ENCODE data around the gene KRT36.
A peak's percentile ranks its signal among the peaks of the same experiment; 100 is the strongest.

Gene KRT36

DNA sequence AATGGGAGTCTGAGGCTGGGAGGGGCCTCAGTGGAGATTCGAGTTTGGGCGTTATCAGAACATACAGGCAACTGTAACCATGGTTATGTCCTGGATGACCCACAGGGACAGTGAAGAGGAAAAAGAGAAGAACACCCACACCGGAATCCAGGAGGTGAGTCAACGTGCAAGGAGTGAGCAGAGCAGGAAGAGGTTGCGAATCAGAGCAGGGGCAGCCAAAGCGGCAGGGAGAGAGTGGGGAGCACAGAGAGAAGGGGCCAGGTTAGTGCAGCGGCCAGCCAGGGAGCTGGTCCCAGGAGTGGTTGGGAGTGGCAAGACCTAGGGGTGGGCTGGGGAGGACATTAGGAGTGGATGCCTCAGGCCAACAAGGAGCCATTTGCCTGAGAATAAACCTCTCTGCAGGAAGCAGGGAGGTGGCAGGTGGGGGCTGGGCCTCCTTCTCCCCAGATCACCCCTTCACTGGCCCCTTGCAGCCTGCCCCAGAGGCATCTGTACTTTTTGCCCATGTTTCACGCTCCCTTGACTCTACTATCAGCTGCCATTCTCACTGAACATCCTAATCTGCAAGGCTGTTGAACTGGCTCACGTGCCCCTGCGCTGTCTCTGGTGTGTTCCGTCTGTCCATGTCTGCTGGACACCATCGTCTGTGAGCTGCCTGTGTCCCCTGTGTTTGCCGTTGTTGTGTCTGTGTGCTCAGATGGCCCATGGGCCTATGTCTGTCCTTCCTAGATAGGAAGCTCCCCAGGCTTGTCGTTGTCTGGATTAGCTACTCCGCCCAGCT lies 10.6 kb upstream of the KRT36 start:
- DNase-seq = peak; percentile 57

- DNase-seq = no peak
Measured at GRCh38 chr17:41499714-41500113, 10.0 kb upstream of the KRT36 start.

- no peak for DNase-seq
Measured at GRCh38 chr17:41498276-41498675, 8.6 kb upstream of the KRT36 start.

GRCh38 chr17:41496803-41497484 lies 7.2 kb upstream of the KRT36 start:
- peak; percentile 75 for DNase-seq

DNA sequence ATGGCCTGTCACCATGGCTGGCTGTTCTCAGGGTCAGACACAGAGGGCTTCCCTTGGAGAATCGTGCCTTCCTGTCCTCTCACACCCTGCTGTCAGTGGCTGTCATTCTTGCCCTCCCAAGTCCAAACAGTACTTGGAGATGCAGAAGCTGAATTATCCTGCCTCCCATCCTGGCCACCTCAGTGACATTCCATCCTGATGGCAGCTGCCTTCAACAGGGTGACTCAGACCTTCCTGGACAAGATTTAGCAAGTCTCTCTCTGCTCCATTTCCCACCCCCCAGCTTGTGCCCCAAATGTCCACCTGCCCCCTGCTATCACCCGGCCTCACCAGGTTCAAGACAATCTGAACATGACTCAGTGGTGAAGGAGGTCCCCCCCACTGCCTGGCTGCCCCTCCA lies 4.8 kb upstream of the KRT36 start:
- peak; percentile 23 for DNase-seq

- peak; percentile 29 for DNase-seq
Measured at GRCh38 chr17:41492771-41493170, 3.1 kb upstream of the KRT36 start.

DNA sequence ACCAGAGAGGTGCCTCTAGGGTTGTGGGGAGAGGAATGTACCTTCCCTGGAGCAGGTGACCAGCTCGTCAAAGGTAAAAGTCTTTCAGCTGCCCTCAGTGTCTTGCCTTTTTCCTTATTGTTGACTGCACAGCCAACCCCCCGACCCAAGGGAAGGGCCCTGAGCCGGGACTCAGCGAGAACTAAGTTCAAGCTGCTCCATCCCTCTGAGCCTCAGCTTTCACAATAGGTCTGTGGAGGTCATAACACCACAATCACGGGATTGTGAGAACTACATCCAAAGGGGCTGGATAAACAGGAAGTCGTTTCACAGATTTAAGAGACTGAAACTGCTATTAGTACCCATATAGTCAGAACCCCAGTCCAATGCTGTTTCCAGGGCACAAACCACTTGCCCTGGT lies 2.6 kb upstream of the KRT36 start:
- DNase-seq = no peak

DNA sequence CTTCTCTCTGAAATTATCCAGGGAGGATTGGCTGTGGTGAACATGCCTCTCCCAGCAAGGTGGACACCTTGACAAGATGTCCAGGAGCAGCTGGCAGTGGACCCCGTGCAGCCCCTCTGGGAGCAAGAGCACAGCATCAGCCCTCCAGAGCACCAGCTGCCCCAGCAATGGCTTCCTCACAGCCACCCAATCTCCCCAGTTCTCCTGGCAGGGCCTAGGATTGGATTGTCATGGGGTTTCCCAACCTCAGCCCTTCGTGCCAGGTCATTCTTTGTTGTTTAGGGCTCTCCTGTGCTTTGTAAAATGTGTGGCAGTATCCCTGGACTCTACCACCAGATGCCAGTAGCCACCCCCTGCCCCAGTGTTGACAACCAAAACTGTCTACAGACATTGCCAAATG lies 1.8 kb upstream of the KRT36 start:
- no peak for DNase-seq

GRCh38 chr17:41490000-41490990 lies 585 bp upstream of the KRT36 start:
- DNase-seq = no peak

DNA sequence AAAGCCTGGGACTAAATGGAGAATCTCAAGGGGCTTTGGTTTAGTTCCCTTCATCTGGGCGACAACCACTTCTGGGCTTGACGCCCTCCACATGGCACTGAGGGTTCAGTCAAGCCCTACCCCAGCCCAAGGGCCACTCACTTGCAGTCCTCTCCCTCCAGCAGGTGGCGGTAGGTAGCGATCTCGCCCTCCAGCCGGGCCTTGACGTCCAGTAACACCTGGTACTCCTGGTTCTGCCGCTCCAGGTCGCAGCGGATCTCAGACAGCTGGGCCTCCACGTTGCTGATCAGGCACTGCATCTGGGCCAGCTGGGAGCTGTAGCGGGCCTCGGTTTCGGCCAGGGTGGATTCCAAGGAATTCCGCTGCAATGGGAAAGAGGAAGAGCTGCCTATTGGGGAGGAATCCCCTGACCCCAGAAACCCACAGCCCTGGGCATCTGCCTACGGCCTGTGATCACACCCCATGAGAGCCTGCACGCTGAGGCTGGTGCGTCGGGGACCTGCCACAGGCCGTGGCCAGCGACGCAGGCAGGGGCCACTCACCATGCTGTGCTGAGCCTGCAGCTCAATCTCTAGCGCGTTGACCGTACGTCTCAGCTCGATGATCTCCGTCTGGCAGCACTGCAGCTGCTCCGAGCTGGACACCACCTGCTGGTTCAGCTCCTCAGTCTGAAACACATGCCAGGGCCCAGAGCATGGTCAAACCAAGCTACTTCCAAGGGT lies 2.7 kb downstream of the KRT36 start:
- DNase-seq = no peak

GRCh38 chr17:41486316-41486715 lies 3.4 kb downstream of the KRT36 start:
- no peak for DNase-seq

DNA sequence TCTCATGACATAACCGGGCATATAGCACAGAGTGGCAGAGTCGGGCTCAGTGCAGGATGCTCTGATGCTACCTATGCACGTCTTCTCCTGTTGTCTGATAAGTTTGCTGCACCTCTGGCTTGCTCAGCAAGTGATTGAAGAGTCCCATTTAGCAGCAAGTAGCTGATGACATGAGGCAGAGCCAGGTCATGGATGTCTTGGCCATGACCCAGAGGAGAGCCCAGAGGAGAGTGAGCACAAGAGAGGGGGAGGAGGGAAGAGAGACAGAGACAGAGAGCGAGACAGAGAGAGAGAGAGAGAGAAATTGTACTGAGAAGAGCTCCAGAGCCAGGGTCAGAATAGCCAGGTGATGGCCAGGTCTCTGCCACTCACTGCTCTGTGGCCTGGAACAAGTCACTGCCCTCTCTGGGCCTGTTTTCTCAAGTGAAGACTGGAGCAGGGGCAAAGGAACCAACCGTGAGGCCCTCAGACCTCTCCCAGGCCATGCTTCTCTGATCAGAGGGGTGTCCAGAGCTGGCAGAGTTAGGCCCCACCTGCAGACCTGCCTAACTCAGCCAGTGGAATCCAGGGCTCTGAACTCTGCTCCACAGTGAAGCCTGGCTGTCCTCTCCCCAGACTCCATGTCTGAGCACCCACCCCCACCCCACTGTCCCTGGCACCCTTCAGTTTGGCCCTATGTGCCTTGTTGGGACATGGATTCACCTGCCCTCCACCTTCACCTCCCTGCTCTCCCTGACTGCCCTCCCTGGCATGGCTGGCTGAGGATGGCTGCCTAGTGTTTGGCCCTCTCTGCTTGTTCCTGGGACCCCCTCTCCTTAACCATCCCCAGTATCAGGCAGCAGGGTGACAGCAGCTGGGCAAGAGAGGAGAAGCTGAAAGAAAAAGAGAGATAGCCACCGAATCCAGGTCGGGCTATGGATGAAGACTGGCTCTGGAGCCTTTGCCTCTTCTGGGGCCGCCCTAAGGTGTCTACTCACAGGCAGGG lies 4.5 kb downstream of the KRT36 start:
- no peak for DNase-seq

DNA sequence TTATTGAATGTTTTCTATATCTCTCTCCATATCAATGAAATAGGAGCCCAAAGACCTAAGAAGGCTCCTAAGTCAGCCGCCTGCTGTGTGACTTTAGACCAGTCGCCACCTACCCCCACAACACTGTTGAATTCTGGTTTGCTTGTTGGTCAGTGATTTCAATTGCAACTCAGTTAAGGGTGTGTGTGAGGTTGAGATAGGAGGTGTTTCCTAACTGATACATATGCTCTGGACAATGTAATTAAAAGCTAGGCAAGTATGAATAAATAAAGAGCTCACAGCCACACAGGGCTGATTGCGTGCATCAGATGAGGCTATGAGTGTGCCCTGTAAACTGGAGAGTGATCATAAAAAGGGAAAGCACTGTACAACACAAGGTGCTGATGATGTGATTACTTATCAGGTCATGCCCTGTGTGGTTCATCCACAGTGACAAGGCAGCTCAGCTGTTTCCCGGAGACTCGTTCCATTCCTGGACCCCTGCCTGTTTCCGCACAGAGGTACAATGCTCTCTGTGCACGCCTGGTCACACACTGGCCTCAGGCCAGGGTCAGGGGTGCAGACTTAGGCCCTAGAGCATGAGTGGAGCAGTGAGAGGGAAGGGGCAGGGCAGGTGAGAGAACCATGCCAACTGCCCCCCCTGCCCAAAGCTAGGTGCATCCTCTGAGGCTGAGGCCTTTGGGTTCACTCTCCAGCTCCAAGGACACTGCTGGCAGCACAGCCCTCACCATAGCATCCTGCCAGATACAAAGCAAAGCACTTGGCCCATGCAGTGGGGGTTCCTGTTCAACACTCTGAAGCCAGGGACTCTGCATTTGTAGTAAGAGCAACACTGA lies 5.5 kb downstream of the KRT36 start:
- no peak for DNase-seq

GRCh38 chr17:41483531-41483930 lies 6.2 kb downstream of the KRT36 start:
- DNase-seq = no peak

DNA sequence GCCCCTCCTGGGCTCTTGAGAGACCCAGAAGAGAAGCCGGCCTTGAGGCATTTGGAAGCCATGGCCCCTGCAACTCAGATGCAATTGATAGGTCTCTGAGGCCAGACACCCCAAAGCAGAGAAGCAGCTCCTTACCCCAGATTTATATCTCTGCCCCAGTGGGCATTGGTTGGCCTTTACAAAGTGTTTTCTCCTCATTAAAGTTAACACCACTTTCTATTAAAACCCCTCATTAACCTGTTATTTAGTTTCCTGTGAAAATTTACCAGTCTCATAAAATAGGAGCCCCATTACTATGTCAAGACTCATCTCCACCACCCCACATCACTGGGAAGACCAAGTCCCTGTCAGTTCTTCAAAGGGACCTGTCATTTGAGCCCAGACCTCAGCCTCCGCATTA lies 8.7 kb downstream of the KRT36 start, which contains the start of gene KRT35:
KRT35 (minus strand) TSS at position 116 of the 400 bp plus-strand sequence; CDS start at position 62, 54 bp downstream.
- no peak for DNase-seq

GRCh38 chr17:41480581-41480980 lies 9.1 kb downstream of the KRT36 start:
- no peak for DNase-seq

DNA sequence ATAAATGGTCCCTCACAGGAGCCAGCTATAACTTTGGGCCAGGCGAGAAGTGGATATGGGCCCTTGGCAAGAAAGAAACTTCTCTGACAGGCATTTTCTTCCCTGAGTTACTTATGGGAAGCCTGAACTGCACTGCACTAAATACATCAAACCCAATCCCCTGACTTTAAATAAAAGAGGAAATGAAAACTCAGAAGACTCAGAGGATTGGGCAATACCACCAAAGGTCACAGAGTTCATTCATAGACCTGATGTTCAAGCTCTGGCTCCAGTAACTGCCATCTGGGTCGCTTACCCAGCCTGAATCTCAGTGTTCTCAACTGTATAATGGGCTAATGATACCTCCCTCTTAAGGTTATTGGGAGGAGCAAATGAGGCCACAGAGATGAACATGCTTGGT lies 9.6 kb downstream of the KRT36 start:
- no peak for DNase-seq

DNA sequence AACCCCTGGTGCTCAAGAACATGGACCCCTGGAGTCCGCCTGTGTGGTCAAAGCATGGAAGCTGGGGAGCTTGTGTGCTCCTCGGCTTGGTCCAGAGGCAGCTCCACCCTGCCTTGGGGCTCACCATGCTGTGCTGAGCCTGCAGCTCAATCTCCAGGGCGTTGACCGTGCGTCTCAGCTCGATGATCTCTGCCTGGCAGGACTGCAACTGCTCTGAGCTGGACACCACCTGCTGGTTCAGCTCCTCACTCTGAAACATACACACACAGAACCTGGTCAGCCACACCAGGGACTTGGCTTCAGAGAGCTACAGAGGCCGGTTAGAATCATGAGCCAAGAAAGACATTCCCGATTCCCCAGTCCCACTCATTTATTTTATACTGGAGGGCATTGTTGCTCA lies 11.5 kb downstream of the KRT36 start:
- DNase-seq = no peak

- no peak for DNase-seq
Measured at GRCh38 chr17:41476866-41477815, 12.6 kb downstream of the KRT36 start.

All from fibroblast of skin of abdomen (primary cell).